Nephron (organoid): ENCODE measurements around the gene ARHGEF28.

ENCODE experiments used
- H3K27ac Mint-ChIP-seq, 3 experiments: 2 replicates each; pipeline ENCODE4 v1.8.0; 2020; ENCODE audit warnings: mixed read lengths in 3 of 3, mild to moderate bottlenecking in 2 of 3, moderate library complexity in 1 of 3
- H3K27me3 Mint-ChIP-seq: 2 replicates; pipeline ENCODE4 v1.8.0; 2021; ENCODE audit warnings: low read depth, mild to moderate bottlenecking, moderate library complexity, mixed read lengths
- H3K36me3 Mint-ChIP-seq: 2 replicates; pipeline ENCODE4 v1.8.0; 2020; ENCODE audit warnings: low read depth, mixed read lengths
- H3K4me1 Mint-ChIP-seq: 2 replicates; pipeline ENCODE4 v1.8.0; 2020; ENCODE audit warnings: mixed read lengths
- H3K4me3 Mint-ChIP-seq, 3 experiments: 2 replicates each; pipeline ENCODE4 v1.8.0; 2020; ENCODE audit warnings: mild to moderate bottlenecking in 3 of 3, mixed read lengths in 3 of 3, moderate library complexity in 2 of 3
- H3K9me3 Mint-ChIP-seq: 2 replicates; pipeline ENCODE4 v1.8.0; 2020; ENCODE audit warnings: mixed read lengths
- TF ChIP-seq, protein P1 (sequence below), 3 experiments: fragments of 200-600 bp; sonication (generic); IDR thresholded peaks; one replicate each; pipeline ENCODE4 v1.5.0; 2021; ENCODE audit warnings: antibody characterized with exemption in 3 of 3; ENCODE audit not compliant: unreplicated experiment in 3 of 3

Gene ARHGEF28

DNA sequence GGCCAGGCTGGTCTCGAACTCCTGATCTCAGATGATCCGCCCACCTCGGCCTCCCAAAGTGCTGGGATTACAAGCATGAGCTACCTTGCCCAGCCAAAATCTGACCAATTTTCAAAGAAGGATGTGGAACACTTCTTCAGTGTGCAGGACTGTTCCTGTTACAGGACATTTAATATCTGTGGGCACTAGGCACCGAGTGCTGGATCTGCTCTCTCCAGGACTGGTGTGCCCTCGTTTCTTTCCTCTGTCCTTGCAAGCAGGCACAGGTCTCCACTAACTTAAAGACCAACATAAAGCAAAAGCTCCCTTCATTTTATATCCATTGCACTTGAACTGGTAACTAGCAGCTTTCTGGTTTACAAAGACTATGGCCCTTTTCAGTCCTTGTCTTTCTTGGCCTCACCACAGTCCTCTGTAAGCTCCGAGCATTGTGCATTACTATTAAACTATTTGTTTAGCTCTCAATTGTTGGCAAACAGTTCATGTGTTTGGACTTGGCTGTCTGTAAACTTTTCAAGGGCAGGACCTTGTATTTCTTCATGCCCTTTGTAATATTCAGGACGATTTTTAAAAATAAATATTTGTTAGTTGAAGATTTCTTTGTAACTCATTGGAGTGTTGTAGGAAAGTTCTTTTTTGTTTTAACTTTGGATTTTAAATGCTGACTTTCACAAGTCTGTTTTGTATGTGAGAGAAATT, 37.3 kb downstream of the ARHGEF28 start:
- Mint-ChIP-seq H3K9me3 (no peaks in the 10 kb centered on the region), H3K4me3 (no peak overlapping the region)
- TF ChIP-seq, protein P1, sequence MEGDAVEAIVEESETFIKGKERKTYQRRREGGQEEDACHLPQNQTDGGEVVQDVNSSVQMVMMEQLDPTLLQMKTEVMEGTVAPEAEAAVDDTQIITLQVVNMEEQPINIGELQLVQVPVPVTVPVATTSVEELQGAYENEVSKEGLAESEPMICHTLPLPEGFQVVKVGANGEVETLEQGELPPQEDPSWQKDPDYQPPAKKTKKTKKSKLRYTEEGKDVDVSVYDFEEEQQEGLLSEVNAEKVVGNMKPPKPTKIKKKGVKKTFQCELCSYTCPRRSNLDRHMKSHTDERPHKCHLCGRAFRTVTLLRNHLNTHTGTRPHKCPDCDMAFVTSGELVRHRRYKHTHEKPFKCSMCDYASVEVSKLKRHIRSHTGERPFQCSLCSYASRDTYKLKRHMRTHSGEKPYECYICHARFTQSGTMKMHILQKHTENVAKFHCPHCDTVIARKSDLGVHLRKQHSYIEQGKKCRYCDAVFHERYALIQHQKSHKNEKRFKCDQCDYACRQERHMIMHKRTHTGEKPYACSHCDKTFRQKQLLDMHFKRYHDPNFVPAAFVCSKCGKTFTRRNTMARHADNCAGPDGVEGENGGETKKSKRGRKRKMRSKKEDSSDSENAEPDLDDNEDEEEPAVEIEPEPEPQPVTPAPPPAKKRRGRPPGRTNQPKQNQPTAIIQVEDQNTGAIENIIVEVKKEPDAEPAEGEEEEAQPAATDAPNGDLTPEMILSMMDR (IDR thresholded peaks at IDR 0.05; ENCODE audit: unreplicated experiment in 3 of 3): no peak

DNA sequence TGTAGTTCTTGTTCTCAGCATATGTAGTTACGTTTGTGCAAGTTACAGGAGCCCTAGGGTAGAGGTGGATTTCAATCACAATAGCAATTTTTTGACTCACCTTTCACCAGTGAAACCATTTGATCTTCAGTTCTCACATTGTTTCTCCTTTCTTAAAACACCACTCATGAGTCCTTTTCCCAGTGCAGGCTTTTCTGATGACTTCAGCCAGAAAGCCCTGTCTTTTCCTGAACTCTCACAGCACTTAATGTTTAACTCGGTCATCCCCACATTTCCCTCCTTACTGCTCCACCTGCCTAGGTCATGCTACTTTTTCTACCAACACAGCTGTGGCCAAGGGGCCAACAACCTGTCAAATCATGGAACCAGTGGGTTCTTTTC, 37.9 kb downstream of the ARHGEF28 start:
- peaks cover 5% of the 10 kb centered on the region for H3K4me1 Mint-ChIP-seq
- no peaks in the 10 kb centered on the region for H3K27me3 Mint-ChIP-seq
- no peaks in the 10 kb centered on the region for H3K36me3 Mint-ChIP-seq
- TF ChIP-seq, protein P1 (IDR thresholded peaks at IDR 0.05; ENCODE audit: unreplicated experiment in 3 of 3): no peak
- peak overlapping the region; percentile 23 to 93 (median 66) for H3K27ac Mint-ChIP-seq
- no peaks in the 10 kb centered on the region for H3K9me3 Mint-ChIP-seq
- no peak overlapping the region for H3K4me3 Mint-ChIP-seq

More for the DNA sequence above, 37.3 kb downstream of the ARHGEF28 start:
- Mint-ChIP-seq H3K4me1 (peaks cover 5% of the 10 kb centered on the region), H3K27ac (peak overlapping the region; percentile 23 to 93 (median 63)), H3K27me3 (no peaks in the 10 kb centered on the region), H3K36me3 (no peaks in the 10 kb centered on the region)

DNA sequence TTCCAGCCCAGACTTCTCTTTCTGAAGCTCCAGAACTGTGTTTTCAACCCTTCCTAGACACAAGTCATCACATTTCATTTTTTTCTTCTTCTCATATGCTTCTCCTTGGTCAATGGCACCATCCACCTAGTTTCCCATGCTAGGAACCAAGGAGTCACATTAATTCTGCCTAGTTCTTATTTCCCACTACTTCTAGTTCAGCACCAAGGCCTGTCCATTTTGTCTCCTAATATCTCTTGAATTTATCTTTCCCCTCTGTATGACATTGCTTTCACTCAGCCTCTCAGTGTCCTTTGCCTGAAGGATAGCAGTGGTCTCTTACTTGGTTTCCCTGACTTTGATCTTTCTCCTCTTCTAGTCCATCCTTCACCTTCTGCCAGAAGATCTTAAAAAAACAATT, 38.8 kb downstream of the ARHGEF28 start:
- Mint-ChIP-seq H3K4me1 (peaks cover 5% of the 10 kb centered on the region), H3K27me3 (no peaks in the 10 kb centered on the region), H3K27ac (no peak overlapping the region), H3K9me3 (no peaks in the 10 kb centered on the region), H3K4me3 (no peak overlapping the region), H3K36me3 (no peaks in the 10 kb centered on the region)
- TF ChIP-seq, protein P1 (IDR thresholded peaks at IDR 0.05; ENCODE audit: unreplicated experiment in 3 of 3): no peak

DNA sequence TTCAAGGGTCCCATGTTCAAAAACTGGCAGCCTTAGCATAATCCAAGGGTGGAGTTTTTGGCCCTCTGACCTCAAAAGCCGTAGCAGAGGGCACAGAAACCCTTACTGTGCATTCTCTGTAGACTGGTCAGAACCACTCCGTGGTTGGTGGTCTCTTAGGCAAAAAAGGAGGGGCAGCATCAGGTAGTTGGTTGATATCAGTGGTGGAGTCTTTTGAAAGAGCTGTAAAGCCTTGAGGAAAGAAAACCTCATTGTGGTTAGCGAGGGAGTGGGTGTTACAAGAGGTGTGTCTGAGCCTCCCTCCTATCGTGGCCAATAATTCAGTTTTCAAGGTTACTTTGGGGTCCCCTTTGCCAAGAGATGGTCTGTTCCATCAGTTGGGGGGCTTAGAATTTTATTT, 40.9 kb downstream of the ARHGEF28 start:
- no peaks in the 10 kb centered on the region for H3K27me3 Mint-ChIP-seq
- no peak overlapping the region for H3K4me3 Mint-ChIP-seq
- H3K9me3 Mint-ChIP-seq: no peaks in the 10 kb centered on the region
- H3K27ac Mint-ChIP-seq: peak overlapping the region in 1 of 3 experiments; percentile 79
- H3K4me1 Mint-ChIP-seq: peaks cover 4% of the 10 kb centered on the region
- H3K36me3 Mint-ChIP-seq: no peaks in the 10 kb centered on the region
- TF ChIP-seq, protein P1 (IDR thresholded peaks at IDR 0.05; ENCODE audit: unreplicated experiment in 3 of 3): no peak

DNA sequence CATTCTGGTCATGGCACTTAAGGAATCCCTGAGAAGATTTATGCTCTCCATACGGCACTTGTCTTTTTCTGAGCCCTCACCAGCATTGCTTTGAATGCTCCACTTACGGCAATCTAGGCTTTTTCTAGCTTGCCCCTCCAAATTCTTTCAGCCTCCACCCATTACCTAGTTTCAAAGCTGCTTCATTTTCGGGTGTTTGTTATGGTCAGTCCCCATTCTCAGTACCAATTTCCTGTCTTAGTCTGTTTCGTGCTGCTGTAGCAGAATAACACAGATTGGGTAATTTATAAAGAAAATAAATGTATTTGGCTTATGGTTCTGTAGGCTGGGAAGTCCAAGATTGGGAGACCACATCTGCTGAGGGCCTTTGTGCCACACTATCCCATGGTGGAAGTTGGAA, 42.0 kb downstream of the ARHGEF28 start:
- Mint-ChIP-seq H3K4me3 (no peak overlapping the region), H3K27ac (peak overlapping the region; percentile 79 to 92 (median 92)), H3K9me3 (no peaks in the 10 kb centered on the region), H3K27me3 (no peaks in the 10 kb centered on the region), H3K4me1 (peaks cover 3% of the 10 kb centered on the region), H3K36me3 (no peaks in the 10 kb centered on the region)
- TF ChIP-seq, protein P1 (IDR thresholded peaks at IDR 0.05; ENCODE audit: unreplicated experiment in 3 of 3): no peak

DNA sequence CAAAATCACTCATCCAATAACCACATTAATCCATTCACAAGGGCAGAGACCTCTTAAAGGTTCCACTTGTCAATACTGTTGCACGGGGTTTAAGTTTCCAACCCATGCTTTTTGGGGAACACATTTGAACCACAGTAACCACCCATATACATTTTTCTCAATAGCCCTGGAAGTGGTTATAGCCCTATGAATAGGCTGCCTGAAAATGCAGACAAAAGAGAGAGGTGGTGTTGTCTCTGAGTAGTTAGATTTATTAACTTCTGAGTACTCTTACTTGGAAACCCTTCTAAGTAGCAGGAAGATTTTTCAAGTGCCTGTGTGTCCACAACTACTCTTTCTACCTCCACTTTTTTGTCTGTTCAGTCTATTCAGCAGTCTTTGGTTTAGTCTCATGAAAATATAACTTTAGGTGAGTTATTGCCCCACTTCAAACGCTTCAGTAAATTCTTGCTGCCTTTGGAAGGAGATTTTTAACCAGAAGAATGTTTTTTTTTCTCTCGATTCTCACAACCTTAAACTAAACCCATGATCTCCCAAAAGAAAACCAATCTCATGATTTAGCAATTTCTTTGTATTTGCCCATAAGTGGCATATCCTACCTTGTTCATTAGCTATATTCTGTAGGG, 42.6 kb downstream of the ARHGEF28 start:
- Mint-ChIP-seq H3K4me3 (no peak overlapping the region), H3K36me3 (no peaks in the 10 kb centered on the region), H3K9me3 (no peaks in the 10 kb centered on the region), H3K4me1 (peaks cover 5% of the 10 kb centered on the region), H3K27ac (peak overlapping the region; percentile 79 to 92 (median 92)), H3K27me3 (no peaks in the 10 kb centered on the region)
- TF ChIP-seq, protein P1 (IDR thresholded peaks at IDR 0.05; ENCODE audit: unreplicated experiment in 3 of 3): no peak
